TTC549 (cell line): Measurements from ENCODE around the gene CSN3.

Experiments
- FAIRE-seq: peaks from 2 replicates; lab custom pipeline; 2012; peaks lifted over from hg19 to GRCh38; lab: Jason Lieb, UNC

CSN3 gene

DNA sequence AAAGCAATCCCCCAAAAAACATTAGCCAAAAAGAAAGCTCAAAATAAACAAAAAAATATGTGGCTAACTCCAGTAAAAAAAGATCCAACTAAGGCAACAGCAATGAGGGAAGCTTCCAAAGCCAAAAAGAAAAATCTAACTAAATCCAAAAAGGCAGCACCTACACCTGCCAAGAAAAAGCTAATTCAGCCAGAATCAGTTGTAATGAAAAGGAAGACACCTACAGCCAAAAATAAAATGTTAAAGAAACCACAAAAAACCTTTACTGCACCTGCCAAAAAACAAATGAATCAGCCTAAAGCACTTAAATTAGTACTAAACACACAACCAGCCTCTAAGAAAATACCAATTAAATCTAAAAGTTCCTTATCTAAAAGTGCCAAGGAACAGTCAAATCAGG is 55.2 kb downstream of the CSN3 start:
- no peak for FAIRE-seq

DNA sequence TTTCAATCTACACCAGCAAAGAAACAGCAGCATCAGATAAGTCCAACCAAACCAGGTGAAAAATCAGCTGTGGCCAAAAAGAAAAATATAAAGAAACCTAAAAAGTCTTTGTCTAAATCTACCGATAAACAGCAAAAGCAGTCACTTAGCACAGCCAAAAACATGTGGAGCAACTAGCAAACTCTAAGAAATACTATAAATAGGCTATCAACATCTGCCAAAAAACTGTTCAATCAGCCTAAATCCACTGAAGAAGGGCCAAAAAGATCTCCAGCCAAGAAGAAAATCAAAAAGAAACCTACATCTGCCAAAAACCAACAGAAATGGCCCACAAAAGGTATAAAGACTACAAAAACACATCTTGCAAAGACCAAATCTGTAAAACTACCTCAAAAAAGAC is 55.7 kb downstream of the CSN3 start:
- FAIRE-seq, result no peak

DNA sequence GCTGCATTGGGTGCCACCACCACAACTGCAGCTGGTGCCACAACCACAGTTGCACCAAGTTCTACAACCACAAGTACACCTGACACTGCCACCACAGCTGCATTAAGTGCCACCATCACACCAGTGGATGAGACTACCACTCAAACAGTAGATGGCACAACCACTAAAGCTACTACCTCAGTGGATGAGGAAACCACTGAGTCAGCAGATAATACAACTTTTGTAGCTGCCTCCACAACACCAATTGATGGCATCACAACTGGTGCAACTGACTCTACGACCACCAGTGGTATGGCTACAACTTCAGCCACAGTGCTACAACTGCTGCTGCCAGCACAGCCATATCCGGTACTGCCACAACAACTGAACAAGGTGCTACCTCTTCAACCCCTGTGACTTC is 57.2 kb downstream of the CSN3 start:
- FAIRE-seq, result no peak

DNA sequence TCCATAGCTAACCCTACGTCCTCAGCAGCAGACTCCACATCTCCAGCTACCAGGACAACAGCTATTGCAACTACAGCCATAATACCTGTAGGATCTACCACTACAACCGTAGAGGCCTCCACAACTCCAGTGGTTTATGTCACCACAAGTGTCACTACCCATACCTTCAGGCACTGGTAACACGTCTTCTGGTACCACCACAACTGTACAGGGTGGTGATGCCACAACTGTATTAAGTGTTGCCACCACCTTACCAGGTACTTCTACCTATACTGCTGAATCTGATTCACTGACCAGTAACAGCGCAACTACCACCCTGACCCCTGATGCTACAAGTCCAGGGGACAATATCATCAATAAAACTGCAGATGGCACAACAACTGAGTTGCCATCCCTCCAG is 57.8 kb downstream of the CSN3 start:
- FAIRE-seq, result no peak
